A673 (cell line): Measurements from ENCODE around the gene SHC4.

Experiments
- EZH2 ChIP-seq: fragments of 200-600 bp; sonication (generic); IDR thresholded peaks from 2 replicates; pipeline ENCODE4 v1.6.1; 2017; ENCODE audit warnings: borderline replicate concordance, low read depth, mild to moderate bottlenecking, mixed read lengths, antibody characterized with exemption, low read length; ENCODE audit not compliant: poor library complexity, severe bottlenecking
- TF ChIP-seq, protein P1 (sequence below): fragments of 300-800, 200-600 bp; sonication (generic); conservative IDR thresholded peaks from 2 replicates; pipeline ENCODE4 v1.5.1; 2017; ENCODE audit warnings: low read depth, mild to moderate bottlenecking, antibody characterized with exemption, low read length, moderate library complexity, mixed read lengths

DNA sequence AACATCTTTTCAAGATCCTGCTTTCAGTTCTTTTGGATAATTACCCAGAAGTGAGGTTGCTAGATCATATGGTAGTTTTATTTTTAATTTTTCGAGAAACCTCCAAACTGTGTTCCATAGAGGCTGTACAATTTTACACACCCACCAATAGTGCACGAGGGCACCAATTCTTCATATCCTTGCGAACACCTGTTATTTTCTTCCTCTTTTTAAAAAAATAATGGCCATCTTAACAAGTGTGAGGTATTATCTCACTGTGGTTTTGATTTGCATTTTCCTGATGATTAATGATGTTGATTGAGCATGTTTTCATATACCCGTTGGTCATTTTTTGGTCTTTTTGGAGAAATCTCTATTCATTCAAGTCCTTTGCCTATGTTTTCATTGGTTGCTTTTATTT is 135.2 kb downstream of the SHC4 start:
- TF ChIP-seq EZH2 = no peak
- TF ChIP-seq, protein P1, sequence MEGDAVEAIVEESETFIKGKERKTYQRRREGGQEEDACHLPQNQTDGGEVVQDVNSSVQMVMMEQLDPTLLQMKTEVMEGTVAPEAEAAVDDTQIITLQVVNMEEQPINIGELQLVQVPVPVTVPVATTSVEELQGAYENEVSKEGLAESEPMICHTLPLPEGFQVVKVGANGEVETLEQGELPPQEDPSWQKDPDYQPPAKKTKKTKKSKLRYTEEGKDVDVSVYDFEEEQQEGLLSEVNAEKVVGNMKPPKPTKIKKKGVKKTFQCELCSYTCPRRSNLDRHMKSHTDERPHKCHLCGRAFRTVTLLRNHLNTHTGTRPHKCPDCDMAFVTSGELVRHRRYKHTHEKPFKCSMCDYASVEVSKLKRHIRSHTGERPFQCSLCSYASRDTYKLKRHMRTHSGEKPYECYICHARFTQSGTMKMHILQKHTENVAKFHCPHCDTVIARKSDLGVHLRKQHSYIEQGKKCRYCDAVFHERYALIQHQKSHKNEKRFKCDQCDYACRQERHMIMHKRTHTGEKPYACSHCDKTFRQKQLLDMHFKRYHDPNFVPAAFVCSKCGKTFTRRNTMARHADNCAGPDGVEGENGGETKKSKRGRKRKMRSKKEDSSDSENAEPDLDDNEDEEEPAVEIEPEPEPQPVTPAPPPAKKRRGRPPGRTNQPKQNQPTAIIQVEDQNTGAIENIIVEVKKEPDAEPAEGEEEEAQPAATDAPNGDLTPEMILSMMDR = no peak
